Thoracic aorta (tissue), 2 donors: ENCODE results near the gene IL1A. TPM values are rescaled to one million over a fixed set of nuclear protein-coding genes. Genes with fewer than 3 reads are reported as not detected.

Experiments used
- ATAC-seq: fragments of 150-250 bp; one replicate; pipeline ENCODE4 v1.8.0; 2017; ENCODE audit warnings: low read depth; ENCODE audit not compliant: insufficient number of reproducible peaks, low FRiP score
- DNase-seq: peaks from one replicate; pipeline ENCODE4 v3.0.0-alpha.2; 2020; ENCODE audit warnings: low spot score
- H3K27ac ChIP-seq, 2 donors: fragments of 200-600 bp; sonication (generic); 1 replicate in 1 of 2; 2 replicates in 1 of 2; pipeline ENCODE4 v1.5.1; 2016; ENCODE audit warnings: mild to moderate bottlenecking in 2 of 2, moderate library complexity in 2 of 2
- H3K27me3 ChIP-seq: fragments of 200-600 bp; sonication (generic); replicated peaks from 2 replicates; pipeline ENCODE4 v1.6.0; 2016; ENCODE audit warnings: mild to moderate bottlenecking; ENCODE audit not compliant: insufficient read depth
- H3K36me3 ChIP-seq: fragments of 200-600 bp; sonication (generic); one replicate; pipeline ENCODE4 v1.5.1; 2016
- H3K4me1 ChIP-seq, 2 donors: fragments of 200-600 bp; sonication (generic); 1 replicate in 1 of 2; 2 replicates in 1 of 2; pipeline versions ENCODE4 v1.5.1 to v1.6.0; 2016; ENCODE audit warnings: low read depth in 2 of 2, mild to moderate bottlenecking in 1 of 2; ENCODE audit not compliant: control insufficient read depth in 1 of 2
- H3K4me3 ChIP-seq: fragments of 200-600 bp; sonication (generic); 2 replicates; pipeline ENCODE4 v1.5.1; 2016; ENCODE audit warnings: mild to moderate bottlenecking
- H3K9me3 ChIP-seq: fragments of 200-600 bp; sonication (generic); 2 replicates; pipeline ENCODE4 v1.5.1; 2016
- CTCF ChIP-seq: fragments of 200-600 bp; sonication (generic); IDR thresholded peaks from one replicate; pipeline ENCODE4 v1.5.1; 2019; ENCODE audit warnings: antibody characterized with exemption
- total RNA-seq, 2 donors: library from RNA; depleted of rRNA; stranded (reverse); fragments of >200 nt; gene quantifications; one replicate each; pipeline versions ENCODE4 v1.1.0 to v1.2.3, GENCODE V29; 2016

Gene IL1A
- total RNA-seq, 2 donors from 2014 or later, result 0.56 TPM; not detected in 1

GRCh38 chr2:112814278-112814677 lies 30.0 kb upstream of the IL1A start:
- no peak for TF ChIP-seq CTCF
- no peaks in the 10 kb centered on the region for H3K36me3 ChIP-seq
- no peaks in the 10 kb centered on the region for H3K27me3 ChIP-seq
- no peak overlapping the region for H3K27ac ChIP-seq
- H3K9me3 ChIP-seq, result no peaks in the 10 kb centered on the region
- DNase-seq (no peak), ATAC-seq (no peak)
- H3K4me3 ChIP-seq, result no peak overlapping the region
- H3K4me1 ChIP-seq, result no peaks in the 10 kb centered on the region

GRCh38 chr2:112813280-112813966 lies 29.1 kb upstream of the IL1A start:
- Histone ChIP-seq H3K27me3 (no peaks in the 10 kb centered on the region), H3K4me1 (no peaks in the 10 kb centered on the region), H3K4me3 (no peak overlapping the region), H3K9me3 (no peaks in the 10 kb centered on the region), H3K36me3 (no peaks in the 10 kb centered on the region), H3K27ac (no peak overlapping the region)
- no peak for TF ChIP-seq CTCF
- no peak for DNase-seq
- no peak for ATAC-seq

- TF ChIP-seq CTCF, result no peak
- no peaks in the 10 kb centered on the region for H3K36me3 ChIP-seq
- H3K27me3 ChIP-seq, result no peaks in the 10 kb centered on the region
- DNase-seq, result no peak
- ATAC-seq, result no peak
- no peaks in the 10 kb centered on the region for H3K4me1 ChIP-seq
- no peak overlapping the region for H3K27ac ChIP-seq
- H3K4me3 ChIP-seq, result no peak overlapping the region
- H3K9me3 ChIP-seq, result no peaks in the 10 kb centered on the region
These were observed 28.3 kb upstream of the IL1A start for GRCh38 chr2:112812318-112813267.

DNA sequence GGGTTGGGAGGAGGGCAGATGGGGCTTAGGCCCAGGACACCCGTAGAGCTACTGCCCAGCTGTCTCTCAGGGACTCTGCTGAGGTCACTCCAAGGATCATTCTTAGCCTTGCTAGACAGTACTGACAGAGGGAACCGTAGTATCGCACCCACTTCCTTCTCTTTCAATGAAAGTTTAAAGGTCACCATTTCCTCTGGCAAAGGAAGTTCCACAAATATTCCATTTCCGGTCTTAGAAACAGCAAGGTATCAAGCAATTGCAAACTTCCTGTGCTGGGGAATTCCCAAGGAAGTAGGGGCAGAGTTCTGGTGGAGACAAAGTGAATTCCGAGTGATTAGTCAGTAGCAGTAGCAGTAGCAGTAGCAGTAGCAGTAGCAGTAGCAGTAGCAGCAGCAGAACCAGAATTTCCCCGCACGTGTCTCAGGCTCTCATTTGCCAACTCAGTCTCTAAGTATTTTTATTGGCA lies 27.6 kb upstream of the IL1A start:
- H3K4me1 ChIP-seq, result no peaks in the 10 kb centered on the region
- H3K4me3 ChIP-seq, result no peak overlapping the region
- no peak for TF ChIP-seq CTCF
- ATAC-seq (no peak), DNase-seq (no peak)
- no peaks in the 10 kb centered on the region for H3K27me3 ChIP-seq
- H3K27ac ChIP-seq, result no peak overlapping the region
- no peaks in the 10 kb centered on the region for H3K36me3 ChIP-seq
- no peaks in the 10 kb centered on the region for H3K9me3 ChIP-seq

- no peak for DNase-seq
These were observed 27.1 kb upstream of the IL1A start for GRCh38 chr2:112811276-112811831.

More at GRCh38 chr2:112811276-112811831, 27.1 kb upstream of the IL1A start:
- H3K27me3 ChIP-seq, result no peaks in the 10 kb centered on the region
- H3K4me1 ChIP-seq, result no peaks in the 10 kb centered on the region
- TF ChIP-seq CTCF, result no peak
- no peaks in the 10 kb centered on the region for H3K9me3 ChIP-seq
- H3K4me3 ChIP-seq, result no peak overlapping the region
- no peak overlapping the region for H3K27ac ChIP-seq
- H3K36me3 ChIP-seq, result no peaks in the 10 kb centered on the region
- ATAC-seq, result no peak
